Placental pericyte (primary cell): ENCODE data around the gene NPL. TPM values are rescaled to one million over a fixed set of nuclear protein-coding genes. Genes with fewer than 3 reads are reported as not detected.

Experiments used
- total RNA-seq: library from RNA; depleted of rRNA; stranded (reverse); fragments of >200 nt; gene quantifications from 2 replicates; pipeline ENCODE4 v1.2.3, GENCODE V29; 2012

NPL gene, protein sequence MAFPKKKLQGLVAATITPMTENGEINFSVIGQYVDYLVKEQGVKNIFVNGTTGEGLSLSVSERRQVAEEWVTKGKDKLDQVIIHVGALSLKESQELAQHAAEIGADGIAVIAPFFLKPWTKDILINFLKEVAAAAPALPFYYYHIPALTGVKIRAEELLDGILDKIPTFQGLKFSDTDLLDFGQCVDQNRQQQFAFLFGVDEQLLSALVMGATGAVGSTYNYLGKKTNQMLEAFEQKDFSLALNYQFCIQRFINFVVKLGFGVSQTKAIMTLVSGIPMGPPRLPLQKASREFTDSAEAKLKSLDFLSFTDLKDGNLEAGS
- total RNA-seq: 0.43 and 1.8 TPM in 2 replicates

DNA sequence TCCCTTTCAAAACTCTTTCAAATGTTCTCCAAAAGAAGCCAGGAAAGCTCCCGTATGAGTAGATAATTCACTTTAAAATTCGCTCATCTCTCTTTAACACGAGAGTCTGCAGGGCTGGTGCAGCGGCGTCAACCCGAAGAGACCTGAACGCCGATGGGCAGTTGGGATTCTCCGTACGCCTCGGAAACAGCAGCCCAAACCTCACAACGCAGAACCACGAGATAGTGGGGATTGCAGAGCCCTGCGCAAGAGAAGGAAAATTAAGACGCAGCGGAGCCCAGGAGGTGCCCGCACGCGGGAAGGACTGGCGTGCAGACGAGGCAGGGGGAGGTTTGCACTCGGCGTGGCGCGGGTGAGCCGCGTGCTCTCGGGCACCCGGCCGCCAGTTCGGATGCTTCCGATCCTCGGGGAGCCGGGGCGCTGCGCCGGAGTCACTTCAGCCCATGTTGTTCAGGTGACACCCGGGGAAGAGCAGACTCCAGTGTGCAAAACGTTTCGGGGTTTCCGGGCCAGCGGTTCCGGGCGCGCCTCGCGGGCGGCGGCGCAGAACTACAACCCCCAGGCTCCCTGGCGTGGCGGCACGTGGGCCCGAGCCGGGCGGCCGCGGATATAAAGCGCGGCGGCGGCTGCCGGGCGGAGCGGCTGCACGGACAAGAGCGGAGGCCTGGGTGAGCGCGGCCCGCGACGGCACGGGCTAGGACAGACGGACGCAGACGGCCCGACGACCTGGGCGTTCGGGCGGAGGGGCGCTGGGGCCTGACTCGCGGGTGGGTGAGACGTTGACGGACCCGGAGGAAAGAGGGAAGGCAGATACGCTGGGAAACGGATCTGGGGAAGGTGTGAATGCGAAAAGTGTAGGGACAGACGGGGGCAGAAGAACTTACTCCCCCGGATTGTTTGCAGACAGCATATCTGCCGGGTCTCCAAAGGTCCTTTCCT lies at the start of gene NPL:
NPL (plus strand) TSS at position 636 of the 939 bp plus-strand sequence. CDS start 4,599 bp downstream, outside the sequence.

DNA sequence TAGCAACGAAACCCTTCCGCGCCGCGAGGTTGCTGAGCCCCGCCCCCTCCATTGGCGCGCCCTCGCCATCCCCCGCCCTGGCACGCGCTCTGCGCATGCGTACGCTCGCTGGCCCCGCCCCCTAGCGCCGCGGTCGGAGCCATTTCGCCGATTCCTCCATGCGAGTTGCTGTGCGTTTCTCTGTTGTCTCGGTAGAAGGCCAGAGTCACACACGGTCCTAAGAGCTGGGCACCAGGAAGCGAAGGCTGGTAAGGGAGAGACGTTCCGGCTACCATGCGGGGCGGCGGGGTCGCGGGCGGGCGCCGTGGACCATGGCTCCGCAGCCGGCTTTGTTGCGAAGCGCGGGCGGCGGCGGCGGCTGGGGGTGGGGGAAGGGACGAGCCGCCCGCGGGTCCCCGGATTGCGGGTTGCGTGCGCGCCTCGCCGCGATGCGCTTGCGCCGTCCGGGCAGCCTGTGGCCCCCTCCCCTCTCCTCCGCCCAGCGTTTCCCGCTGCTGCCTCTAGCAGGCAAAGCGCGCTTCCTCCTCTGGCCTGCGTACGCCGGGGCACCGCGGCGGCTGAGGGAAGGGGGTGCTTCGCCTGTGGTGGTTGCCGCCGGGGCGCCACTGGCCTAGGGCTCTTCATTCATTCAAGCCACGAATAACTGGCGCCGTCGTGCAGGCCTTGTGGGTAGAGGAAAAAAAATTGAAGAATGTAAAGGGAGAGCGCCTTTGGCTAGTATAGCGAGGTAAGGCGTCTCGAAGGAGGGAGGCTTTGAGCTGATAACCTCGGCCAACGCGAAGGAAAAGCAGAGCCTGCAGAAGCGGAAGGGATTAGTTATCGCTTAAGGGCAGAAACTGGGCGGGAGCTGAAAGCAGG lies 49.9 kb downstream of the NPL start, which contains the start of gene DHX9:
DHX9 (plus strand) TSS at position 139 of the 858 bp plus-strand sequence. CDS start 3,220 bp downstream, outside the sequence.

Other genes with a start within 250 kb of the NPL start
- 4.2 and 4.3 TPM in 2 replicates for gene RNASEL, start 200.5 kb upstream of the NPL start, total RNA-seq
- 0.14 and 2.4 TPM in 2 replicates for gene RGS16, start 185.4 kb upstream of the NPL start, total RNA-seq
- gene RGS8, start 105.2 kb upstream of the NPL start, total RNA-seq: not detected in 2 replicates
- gene DHX9, start 49.6 kb downstream of the NPL start, total RNA-seq: 99.6 and 186 TPM in 2 replicates
- gene SHCBP1L, start 163.4 kb downstream of the NPL start, total RNA-seq: 0.14 TPM in 1 of 2 replicates, not detected in the other
- gene LAMC1, start 233.6 kb downstream of the NPL start, total RNA-seq: 503 and 620 TPM in 2 replicates